HuH-7.5 (cell line): ENCODE data around the gene ARL8B.
"Not testable (repeated sequence)": the region's sequence is repeated elsewhere in the genome, so short reads cannot be mapped to it uniquely, and the experiment has no call there.

Experiments
- DNase-seq: peaks from one replicate; pipeline ENCODE4 v3.0.0; 2011; ENCODE audit warnings: low spot score

Gene ARL8B

DNA sequence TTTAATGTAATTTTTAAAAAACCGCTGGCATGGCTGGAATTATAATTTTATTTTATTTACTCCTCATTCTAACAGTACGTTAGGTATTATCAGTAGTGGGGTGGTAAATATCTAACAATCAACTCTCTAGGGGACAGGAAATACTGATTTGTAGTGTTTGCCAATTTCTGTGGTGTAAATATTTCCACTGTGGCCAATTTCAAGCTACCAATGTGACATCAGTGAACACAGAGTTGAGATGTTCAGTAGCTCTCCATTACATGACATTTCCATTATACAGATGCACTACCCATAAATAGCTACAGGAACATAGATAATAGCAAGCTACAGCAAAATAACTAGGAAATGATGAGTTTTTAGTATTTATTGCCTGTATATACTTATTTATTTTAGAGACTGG, 10.0 kb upstream of the ARL8B start:
- no peak for DNase-seq

DNA sequence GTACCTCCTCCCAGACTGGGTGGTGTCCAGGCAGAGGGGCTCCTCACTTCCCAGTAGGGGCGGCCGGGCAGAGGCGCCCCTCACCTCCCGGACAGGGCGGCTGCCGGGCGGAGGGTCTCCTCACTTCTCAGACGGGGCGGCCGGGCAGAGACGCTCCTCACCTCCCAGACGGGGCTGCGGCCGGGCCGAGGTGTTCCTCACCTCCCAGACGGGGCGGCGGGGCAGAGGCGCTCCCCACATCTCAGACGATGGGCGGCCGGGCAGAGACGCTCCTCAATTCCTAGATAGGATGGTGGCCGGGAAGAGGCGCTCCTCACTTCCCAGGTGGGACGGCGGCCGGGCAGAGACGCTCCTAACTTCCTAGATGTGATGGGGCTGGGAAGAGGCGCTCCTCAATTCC, 8.4 kb upstream of the ARL8B start:
- not testable (repeated sequence) for DNase-seq

DNA sequence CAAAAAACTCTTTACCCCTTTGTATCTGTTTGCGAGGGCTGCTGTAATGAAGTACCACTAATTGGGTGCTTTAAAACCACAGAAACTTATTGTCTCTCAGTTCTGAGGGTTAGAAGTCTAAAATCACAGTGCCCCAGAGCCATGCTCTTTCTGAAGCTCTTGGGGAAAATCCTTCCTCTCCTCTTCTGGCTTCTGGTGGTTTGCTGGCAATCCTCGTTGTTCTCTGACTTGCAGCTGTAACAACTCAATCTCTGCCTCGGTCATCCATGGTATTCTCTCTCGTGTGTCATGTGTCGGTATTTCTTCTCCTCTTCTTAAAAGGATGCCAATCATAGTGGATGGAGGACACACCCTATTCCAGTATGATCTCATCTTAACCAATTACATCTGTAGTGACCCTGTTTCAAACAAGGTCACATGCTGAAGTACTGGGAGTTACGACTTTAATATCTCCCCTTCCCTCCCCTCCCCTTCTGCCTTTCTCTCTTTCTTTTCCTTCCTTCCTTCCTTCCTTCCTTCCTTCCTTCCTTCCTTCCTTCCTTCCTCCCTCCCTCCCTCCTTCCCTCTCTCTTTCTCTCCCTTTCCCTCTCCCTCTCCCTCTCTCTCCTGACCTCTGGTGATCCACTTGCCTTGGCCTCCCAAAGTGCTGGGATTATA, 6.5 kb upstream of the ARL8B start:
- no peak for DNase-seq

DNA sequence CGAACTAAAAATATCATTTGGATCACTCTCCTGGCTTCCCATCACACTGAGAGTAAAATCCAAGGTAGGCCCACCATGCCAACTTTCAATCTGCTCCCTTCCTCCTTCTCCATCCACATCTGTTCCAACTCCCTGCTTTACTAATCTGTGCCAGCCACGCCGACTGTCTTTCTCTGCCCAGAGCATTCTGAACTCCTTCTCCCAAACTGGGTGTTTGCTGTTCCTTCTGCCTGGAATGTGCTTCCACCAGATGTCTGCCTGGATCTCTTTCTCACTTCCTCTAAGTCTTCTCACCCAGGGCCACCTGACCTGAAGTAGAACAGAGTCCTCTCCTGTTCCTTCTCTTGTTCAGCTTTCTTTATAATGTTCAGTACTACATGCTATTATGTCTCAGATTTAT, 5.6 kb upstream of the ARL8B start:
- DNase-seq: no peak

DNA sequence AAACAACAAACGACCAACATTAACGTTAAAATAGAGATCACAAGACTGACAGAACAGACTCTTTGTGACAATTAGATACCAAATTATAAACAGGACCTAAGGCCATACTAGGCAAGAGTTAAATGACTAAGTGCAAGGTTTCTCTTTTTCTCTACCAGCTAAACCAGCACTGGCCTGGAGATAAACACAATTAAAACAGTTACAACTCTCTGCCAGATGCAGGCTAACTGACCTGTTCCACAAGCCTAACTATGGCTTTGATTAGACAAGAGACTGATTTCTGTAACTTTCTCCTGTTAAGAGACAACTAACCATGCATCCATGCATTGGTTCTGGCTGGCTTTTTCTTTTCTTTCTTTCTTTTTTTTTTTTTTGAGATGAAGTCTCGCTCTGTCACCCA, 1.6 kb upstream of the ARL8B start:
- no peak for DNase-seq

DNA sequence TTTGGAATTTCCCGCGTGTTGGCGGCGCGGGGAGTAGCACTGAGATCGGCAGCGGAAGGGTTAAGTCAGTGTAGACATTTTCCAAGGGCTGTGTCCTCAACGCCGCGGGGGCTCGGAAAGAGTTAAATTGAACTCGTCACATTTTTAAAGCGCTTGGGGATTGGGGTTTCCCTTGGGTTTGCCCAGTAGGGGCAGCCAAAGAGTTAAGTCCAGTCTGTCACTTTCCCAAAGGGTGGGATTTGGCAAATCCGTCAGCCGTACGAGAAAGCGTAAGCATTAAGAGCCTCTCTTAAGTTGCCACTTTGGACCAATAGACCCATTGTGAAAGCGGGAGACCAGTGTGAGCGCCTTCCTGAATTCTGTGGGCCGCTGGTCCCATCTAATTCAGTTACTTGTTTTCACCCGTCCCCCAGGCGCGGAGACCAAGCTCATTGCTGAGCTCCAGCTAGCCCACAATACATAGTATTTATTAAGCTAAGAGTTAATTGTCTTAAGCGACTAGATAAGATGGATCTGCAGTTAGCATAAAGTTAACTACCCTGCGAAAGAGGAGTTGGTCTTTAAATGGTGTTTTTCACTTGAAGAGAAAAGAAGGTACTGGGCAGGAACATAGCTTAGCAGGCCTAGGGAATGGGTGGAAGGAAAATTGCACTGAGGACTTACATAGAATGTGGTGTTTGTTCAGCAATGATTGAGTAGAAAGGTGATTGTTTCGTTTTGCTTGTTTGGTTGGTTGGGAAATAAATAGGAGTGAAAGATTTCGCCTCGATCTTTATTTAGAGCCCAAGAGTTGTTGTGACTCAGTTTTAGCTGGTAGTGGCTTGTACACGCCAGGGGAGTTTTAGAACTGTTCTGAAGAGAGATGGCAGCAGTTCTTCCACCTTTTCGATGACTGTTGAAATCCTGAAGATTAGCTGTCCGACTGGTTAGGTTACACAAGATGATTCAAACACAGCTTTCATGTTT, 932 bp downstream of the ARL8B start:
- DNase-seq: peak; percentile 62

DNA sequence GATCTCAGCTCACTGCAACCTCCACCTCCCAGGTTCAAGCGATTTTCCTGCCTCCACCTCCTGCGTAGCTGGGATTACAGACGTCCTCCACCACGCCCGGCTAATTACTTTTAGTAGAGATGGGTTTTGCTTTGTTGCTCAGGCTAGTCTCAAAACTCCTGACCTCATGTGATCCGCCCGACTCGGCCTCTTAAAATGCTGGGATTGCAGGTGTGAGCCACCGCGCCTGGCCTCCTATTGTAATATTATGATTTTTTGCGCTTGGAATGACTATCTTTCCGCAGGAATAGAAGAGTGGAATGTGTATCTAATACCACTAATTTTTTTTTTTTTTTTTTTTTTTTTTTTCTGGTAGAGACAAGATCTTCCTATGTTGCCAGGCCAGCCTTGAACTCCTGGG, 1.8 kb downstream of the ARL8B start:
- no peak for DNase-seq

DNA sequence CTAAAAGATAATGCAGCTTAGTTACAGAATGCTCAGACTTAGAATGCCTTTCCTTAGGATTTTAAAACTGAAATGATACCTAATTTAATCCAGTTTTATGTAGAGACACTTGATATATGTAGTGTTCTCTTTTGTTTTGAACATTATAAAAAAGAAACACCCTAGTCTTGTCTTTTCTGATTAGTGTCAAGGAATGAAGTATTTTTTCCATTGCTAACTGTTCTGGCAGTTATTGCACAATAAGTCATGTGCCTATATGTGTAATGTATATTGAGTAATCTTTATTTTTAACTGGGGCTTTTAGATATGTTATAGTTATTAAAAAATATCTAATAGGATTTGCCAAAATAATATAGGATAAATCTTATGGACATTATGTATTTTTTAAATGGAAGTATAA, 4.5 kb downstream of the ARL8B start:
- no peak for DNase-seq

DNA sequence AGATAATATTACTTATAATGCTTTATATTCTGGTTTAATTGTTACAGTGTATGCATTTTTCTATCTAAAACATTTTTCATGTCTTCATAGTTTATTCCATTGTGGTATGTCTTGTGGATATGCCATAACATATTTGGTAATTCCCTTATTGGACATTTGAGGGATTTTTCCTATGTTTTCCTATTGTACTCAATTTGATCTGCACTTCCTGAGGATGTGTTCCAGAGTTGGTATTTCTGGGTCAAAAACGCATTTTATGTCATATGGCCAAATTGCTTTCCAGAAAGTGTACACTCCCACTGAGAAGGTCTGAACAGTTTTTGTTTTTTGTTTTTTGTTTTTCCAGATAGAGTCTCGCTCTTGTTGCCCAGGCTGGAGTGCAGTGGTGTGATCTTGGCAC, 6.8 kb downstream of the ARL8B start:
- no peak for DNase-seq

DNA sequence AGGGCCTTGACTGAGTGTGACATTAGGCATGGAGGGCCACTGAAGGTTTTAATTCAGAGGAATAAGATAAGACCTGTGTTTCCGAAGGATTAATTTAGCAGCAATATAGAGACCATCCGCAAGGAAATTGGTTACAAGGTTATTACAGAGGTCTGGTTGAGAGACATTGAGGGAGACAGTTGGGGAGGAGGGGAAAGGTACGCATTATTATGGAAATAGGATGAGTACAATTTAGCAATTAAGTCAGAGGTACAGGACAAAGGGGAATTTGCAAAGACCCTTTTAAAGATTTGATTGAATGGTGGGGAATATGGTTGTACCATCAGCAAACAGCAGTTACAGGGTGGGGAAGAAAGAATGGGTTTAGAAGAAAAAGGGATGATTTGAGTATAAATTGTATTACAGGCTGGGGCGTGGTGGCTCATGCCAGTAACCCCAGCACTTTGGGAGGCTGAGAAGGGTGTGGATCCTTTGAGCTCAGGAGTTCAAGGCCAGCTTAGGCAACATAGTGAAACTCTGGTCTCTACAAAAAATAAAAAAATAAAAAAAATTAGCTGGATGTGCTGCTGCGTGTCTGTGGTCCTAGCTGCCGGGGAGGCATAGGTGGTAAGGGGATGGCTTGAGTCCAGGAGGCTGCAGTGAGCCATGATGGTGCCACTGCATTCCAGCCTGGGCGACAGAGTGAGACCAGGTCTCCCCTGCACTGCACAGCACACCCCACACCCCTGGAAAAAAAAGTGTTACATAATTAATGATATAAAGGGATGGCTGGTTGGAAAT, 11.3 kb downstream of the ARL8B start:
- no peak for DNase-seq

DNA sequence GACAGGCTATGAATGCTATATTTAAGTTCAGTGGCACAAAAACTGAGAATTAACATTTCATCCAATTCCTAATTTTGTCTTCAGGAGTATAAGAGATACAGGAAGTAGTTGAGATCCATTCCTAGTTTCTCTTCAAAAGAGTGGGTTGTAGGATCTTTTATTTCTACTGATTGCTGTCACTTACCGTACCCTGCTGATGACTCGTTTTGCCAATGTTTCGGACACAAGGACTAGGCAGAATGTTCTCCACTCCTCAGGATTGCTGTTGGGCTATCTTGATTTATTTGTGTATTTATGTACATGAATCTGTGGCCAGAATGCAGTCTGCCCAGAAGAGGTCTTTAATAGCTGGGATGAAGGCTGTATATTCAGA, 11.9 kb downstream of the ARL8B start:
- DNase-seq: no peak

DNA sequence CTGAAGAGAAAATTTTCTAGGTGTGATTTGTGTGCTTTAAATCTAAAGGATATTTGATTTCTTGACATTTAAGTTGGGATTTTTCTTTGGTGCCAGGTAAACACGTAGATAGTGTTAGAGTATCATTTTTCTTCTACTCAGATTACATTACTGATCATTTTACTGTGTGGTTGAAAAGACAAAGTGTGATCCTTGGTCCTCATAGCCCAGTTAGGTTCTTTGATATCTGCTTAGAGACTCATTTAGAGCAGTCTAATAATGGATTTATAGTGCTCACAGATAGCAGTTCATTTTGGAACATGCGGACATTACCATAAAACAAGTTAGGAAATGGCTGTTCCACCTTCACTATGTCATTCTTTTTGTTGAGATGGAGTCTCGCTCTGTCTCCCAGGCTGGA, 12.4 kb downstream of the ARL8B start:
- DNase-seq: no peak

DNA sequence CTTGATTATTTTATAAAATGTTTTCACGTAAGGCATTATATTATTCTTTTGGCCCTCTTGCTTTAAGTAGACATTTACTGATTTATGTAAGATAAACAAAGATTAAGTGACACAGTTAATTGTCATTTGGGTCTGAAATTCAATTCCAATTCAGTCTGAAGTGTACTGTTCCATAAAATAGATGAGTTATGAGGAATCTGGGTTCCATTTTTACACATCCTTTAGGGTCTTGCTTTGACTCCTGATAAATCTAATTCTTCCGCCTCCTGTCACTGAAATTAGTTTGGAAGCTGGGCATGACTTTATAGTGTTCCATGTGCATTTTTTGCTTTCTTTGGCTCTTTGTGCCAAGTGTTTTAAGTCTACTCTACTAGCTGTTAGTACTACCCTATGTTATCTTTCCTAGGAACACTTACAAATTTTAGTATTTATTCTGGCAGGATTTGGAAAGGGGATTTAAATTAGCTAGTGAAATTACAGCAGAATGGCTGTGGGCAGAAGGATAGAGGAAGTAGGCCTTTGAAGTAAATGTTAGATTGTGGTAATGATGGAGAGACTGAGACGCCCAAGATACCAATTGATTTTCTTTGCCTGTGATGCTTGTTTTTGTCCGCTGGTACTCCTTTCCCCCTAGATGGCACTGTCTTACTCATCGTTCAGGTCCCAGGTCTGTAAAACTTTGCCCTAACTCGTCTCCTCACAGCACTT, 14.3 kb downstream of the ARL8B start:
- DNase-seq: peak; percentile 32

DNA sequence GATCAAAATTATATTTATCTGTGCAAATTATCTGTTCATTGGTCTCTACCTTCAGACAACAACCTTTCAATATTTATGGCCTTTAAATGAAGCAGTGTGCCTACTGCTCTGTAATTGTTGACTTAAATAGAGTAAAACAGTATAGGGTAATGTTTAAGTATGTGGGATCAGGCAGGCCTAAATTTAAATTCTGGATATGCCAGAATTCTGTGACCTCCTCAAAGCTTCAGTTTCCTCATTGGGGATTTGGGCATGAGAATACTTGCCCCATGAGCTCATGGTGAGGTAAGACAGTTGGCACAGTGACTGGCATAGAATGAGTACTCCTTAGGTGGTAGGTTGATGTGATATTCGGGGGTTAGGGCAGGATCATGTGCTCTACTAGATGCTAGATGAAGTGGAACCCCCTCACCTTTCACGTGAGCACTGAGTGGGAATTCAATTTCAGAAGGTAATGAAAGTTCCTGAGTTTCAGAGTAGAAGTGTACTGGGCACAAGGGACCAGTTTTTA, 14.9 kb downstream of the ARL8B start:
- no peak for DNase-seq

DNA sequence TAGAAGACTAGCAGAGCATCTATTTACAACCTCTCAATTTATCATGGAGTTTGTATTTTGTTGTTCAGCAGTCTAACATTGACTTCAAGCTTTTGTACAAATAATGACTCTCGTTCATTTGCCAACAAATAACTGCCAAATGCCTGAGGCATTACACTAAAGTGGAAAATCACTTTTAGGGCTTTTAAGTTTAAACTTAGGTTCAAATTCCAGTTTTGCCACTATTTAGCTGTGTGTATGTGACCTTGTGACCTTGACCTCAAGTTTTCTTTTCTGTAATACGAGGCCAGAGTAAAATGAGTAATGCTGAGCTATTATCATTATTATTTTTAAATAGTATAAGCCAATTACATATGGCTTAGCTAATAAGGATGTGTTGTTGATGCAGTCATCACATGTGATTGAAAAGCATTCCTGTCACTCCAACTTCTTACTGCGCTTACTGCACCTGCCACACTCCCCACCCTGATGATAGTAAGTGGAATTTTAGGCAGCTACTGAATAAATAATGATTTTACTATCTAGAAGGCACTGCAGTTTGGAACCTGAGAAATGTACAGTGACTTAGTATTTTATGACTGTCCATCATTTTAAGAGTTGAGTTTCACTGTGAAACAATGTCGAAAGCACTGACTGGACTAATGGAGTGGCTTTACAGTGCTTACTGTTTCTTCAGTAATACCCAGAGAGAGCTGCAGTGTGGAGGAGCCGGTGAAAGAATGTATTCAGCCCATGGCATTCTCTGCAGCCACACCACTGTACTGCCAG, 16.3 kb downstream of the ARL8B start:
- DNase-seq: peak; percentile 22

DNA sequence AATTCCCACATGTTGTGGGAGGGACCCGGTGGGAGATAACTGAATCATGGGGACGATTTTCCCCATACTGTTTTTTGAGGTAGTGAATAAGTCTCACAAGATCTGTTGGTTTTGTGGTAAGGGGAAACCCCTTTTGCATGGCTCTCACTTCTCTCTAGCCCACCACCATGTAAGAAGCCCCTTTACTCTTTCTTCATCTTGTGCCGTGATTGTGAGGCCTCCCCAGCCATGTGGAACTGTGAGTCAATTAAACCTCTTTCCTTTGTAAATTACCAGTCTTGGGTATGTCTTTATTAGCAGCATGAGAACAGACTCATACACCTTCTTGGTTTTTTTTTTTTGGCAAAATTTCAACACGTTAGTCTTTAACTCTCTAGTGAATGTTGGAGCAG, 18.1 kb downstream of the ARL8B start:
- no peak for DNase-seq

DNA sequence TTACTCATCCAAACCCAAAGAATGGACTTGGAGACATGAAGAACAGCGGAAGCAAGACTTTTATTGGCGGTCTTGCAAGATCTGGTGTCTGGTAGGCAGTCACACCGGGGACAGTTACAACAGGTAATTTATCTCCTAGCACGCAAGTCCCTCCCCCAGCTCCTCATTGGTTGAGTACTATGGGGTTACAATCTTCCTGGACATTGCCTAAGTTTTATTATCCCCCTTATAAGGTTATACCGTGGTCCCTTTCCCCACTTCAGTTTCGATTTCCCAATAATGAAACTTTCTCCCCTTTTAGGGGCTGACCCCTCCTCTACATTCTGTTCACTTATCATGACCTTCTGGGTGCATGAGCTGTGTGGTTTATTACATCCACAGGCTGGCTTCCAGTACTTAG, 18.7 kb downstream of the ARL8B start:
- DNase-seq: no peak

DNA sequence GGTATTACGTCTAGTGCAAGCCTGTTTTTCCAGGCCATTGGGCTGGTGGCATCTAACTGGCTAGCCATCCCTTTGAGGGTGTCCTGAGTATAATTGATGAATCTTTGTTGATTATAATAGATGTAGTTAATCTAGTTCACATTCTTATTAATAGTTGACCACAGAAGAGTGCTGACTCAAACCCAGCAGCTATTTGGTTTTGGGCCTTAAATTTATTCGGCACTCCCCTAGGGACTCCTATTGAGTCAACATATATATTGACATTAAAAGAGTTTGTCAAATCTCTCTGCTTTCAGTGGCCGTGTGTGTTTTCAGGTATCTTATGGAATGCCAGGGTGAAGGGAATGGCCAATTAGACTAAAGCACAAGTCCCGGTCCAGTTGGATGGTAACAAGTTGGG, 19.7 kb downstream of the ARL8B start:
- DNase-seq: no peak

DNA sequence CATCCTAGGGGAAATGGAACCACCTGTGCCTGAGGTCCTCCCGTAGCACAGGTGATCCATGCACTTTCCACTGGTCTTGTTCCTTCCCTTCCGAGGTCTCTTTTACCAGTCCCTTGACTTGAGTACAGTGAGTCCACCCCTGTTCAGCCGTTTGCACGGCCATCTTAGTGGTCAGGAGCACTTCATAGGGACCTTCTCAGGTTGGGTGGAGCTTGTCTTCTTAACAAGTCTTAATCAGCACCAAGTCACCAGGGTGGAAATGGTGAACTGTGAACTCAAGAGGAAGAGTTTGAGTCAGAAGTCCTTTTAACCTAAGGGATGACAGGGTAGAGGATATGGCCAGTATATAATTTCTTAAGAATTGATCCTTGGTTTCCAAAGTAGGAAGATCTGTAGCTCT, 21.4 kb downstream of the ARL8B start:
- DNase-seq: no peak

DNA sequence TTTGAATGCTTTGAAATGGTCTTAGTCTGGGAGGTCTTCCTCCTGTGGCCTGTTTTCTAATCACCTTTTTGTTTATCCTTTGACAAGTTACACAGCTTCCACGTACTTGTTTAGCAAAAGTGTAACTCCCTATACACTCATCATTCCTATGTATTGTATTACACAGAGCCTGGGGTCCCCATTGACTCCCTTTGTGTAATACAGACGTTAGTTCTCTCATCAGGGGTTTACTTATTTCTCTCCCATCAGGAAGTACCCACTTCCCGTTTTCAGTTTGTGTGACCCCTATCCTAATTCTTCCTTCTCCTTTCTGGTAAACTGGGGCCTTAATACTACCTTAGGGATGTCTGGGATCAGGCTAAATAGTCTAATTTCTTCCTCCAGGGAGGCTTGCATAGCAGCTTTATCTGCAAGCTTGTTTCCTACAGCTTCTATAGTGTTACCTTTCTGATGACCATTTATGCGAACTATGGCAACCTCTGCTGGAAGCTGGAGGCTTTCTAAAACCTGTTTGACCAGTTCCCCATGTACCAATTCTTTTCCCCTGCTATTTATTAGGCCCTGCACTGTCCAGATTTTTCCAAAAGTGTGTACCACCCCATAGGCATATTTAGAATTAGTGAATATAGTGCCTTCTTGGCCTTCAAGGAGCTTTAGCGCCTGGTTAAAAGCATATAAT, 22.4 kb downstream of the ARL8B start:
- no peak for DNase-seq

DNA sequence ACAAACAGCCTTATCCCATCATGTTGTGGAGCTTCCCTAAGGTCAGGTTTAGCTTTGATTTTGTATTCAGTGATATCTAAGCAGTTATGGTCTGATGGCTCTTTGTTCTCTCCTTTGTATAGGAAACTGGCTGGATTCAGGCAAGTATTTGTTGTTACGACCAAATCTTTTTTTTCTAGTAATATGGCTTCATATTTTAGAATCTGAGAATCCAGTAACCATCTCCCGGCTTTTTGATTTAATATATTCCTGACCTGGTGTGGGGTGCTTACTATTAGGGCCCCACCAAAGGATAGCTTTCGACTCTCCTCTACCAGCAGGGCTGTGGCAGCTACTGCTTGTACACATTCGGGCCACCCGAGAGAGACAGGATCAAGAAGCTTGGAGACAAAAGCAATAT, 23.0 kb downstream of the ARL8B start:
- no peak for DNase-seq
